GM12801 (cell line): Measurements from ENCODE around the gene EFCAB12.

Experiments
- TF ChIP-seq, protein P1 (sequence below): IDR thresholded peaks from one replicate; pipeline ENCODE4 v1.5.1; 2011; ENCODE audit warnings: control low read depth; ENCODE audit not compliant: insufficient read length; ENCODE audit errors: extremely low read depth

Gene EFCAB12

DNA sequence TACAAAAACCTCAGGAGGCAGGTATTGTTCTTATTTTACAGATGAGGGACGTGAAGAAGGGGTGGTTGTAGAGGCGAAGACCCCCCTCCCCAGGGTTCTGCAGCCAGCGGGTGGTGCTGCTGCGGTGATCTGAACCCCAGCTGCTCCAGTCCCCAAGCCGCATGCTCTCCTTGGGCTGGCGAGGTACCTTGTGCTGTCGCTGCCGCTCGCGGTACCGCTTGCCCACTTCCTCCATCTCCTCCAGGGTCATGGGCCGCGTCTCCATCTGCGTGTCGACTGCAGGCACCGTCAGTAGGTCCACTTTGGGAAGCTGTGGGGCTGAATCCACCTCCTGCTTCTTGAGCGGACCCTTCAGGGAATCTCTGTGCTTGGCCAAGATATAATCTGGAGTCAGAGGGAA is 17.5 kb downstream of the EFCAB12 start:
- TF ChIP-seq, protein P1, sequence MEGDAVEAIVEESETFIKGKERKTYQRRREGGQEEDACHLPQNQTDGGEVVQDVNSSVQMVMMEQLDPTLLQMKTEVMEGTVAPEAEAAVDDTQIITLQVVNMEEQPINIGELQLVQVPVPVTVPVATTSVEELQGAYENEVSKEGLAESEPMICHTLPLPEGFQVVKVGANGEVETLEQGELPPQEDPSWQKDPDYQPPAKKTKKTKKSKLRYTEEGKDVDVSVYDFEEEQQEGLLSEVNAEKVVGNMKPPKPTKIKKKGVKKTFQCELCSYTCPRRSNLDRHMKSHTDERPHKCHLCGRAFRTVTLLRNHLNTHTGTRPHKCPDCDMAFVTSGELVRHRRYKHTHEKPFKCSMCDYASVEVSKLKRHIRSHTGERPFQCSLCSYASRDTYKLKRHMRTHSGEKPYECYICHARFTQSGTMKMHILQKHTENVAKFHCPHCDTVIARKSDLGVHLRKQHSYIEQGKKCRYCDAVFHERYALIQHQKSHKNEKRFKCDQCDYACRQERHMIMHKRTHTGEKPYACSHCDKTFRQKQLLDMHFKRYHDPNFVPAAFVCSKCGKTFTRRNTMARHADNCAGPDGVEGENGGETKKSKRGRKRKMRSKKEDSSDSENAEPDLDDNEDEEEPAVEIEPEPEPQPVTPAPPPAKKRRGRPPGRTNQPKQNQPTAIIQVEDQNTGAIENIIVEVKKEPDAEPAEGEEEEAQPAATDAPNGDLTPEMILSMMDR: no peak

DNA sequence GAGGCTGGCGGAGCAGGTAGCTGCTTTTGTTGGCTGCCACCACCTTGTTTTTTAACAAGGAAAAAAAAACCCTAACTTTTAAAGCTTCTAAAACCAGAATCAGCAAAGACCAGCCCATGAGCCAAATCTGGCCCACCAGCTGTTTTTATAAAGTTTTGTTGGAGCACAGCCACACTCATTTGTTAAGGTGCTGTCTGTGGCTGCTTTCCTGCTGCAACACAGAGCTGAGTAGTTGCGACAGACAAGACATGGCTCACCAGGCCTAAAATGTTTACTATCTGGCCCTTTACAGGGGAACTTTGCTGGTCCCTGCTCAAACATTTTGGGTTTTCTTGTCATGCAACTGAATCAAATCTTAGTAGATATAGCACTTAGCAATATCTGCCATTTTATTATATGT is 18.9 kb downstream of the EFCAB12 start:
- TF ChIP-seq, protein P1: no peak

DNA sequence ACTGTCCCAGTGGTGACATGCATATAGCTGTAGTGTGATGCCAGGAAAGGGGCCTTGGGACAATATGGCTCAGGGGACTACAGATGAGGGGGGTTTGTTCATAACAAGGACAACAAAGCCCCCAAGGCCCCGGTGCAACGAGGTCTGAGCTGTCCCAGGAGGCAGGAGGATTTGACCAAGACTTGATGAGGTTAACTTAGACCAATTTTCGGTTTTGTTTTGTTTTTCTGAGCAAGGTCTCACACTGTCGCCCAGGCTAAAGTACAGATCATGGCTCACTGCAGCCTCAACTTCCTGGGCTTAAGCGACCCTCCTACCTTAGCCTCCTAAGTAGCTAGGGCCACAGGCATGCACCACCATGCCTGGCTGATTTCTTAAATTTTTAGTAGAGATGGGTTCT is 23.8 kb downstream of the EFCAB12 start:
- TF ChIP-seq, protein P1: no peak

DNA sequence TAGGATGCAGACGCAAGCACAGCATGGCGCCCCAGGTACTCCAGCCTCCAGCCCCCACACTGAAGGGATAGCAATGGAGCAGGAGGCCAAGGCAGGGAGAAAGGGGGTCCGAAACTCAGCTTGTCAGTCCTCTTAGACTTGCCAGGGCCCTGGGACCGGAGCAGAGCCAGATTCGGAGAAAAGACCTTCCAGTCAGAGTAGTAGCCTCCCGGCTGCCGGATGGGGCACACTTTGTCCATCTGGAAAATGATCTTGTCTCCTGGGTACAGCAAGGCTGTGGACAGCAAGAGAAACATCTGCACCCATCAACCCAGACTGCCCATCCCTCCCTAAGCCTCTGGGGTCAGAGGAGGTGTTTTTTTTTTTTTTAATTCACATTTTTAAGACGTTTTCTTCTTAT is 24.3 kb downstream of the EFCAB12 start:
- TF ChIP-seq, protein P1: no peak

DNA sequence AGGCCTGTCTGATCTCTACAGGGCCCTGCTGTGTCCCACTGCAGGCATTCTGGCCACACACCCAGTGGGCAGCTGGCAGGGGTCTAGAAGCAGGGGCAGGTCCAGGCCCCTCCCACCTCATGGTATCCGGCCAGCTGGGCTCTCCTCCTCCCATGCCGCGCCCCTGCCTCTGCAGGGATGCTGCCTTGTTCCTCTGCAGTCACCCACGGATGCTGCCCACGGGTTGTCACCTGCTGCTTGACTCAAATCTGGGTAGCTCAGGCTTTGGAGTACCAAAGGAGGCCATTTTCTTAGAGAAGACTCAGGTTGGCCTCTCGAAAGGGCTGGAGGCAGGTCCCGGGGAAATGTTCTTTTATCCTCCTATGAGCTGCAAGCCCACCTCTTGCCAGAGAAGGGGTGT is 25.0 kb downstream of the EFCAB12 start:
- TF ChIP-seq, protein P1: no peak

DNA sequence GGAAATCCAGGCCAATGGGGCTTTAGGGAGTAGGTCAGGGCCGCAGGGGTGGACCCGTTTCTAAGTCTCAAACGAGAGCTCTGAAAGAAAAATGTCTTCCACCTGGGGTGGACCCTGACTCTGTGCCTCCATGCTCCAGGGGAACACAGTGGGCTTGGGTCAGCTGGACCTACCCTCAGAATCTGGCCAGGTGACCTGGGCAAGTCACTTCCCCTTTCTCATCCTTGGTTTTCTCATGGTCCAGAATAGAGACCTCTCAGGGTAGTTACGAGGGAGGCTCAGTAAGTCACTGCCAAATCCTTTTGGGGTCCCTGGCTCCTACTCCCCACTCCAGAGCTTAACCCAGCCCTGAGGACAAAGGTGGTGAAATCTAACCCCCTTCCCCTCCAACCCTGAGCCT is 25.8 kb downstream of the EFCAB12 start:
- TF ChIP-seq, protein P1: no peak

DNA sequence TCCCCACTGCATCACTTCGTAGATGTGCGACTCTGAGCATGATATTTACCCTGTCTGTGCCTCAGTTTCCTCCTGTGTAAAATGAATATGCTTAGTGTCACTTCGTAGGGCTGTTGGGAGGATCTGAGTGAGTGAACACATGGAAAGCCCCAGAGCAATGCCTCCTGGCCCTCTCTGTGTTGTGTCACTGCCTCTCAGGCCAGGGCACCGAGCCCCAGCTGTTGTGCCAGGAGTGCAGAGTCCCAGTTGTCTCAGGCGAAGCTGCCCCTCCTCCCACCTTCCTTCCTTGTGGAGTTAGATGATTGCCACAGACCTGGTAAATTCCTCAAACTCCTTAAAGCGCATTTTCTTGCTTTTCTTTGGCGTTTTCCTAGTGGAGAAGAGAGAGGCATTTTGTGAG is 26.2 kb downstream of the EFCAB12 start:
- TF ChIP-seq, protein P1: no peak

DNA sequence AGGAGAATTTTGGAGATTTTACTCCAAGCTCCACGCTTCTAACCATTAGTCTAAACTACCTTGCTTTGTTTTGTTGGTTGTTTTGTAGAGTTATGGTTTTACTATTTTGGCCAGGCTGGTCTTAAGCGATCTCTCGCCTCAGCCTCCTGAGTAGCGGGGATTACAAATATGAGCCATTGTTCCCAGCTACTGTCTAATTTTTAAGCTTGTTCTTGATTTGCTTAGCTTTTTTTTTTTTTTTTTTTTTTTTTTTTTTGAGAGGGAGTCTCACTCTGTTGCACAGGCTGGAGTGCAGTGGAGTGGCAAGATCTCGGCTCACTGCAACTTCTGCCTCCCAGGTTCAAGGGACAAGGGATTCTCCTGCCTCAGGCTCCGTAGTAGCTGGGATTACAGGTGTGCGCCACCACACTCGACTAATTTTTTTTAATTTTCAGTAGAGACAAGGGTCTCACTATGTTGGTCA is 28.5 kb downstream of the EFCAB12 start:
- TF ChIP-seq, protein P1: no peak
